ENCODE measurements around the gene RSU1. TPM values are rescaled to one million over a fixed set of nuclear protein-coding genes. Genes with fewer than 3 reads are reported as not detected.
"Not testable (repeated sequence)": the region's sequence is repeated elsewhere in the genome, so short reads cannot be mapped to it uniquely, and the experiment has no call there.

RSU1 gene
- total RNA-seq, 1 donor from 2014 or later: 25.0 TPM

DNA sequence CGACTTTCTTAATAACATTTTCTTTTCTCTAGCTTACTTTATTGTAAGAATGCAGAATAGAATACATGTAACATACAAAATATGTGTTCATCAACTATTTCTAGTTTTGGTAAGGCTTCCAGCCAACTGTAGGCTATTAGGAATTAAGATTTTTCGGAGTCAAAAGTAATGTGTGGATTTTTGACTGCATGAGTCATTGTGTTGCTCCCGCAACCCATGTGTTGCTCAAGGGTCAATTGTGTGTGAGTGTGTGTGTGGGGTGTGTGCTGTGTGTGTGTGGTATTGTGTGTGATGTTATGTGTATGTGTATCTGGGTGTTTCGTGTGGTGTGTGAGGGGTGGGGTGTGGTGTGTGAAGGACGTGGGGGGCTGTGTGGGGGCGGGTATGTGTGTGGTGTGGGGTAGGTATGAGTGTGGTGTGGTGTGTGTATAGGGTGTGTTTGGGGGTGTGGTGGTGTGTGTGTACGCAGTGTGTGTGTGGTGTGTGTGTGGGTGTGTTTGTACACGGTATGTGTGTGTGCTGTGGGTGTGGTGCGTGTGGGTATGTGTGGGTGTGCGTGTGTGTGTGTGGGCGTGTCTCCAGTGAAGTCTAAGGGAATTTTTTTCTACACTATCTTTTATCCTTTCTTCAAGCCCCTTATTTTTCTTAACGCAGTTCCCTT is 60.5 kb downstream of the RSU1 start:
- peaks cover 1% of the 10 kb centered on the region for H3K36me3 ChIP-seq (ENCODE audit: control insufficient read depth, insufficient read depth, low read length)
- H3K27me3 ChIP-seq (ENCODE audit: control insufficient read depth, insufficient read depth, low read length): no peaks in the 10 kb centered on the region
- DNase-seq (ENCODE audit: low read depth) (no peak), FAIRE-seq (no peak)
- no peak overlapping the region for H3K4me3 ChIP-seq (ENCODE audit: low read depth, low read length)
- TF ChIP-seq, protein P1, sequence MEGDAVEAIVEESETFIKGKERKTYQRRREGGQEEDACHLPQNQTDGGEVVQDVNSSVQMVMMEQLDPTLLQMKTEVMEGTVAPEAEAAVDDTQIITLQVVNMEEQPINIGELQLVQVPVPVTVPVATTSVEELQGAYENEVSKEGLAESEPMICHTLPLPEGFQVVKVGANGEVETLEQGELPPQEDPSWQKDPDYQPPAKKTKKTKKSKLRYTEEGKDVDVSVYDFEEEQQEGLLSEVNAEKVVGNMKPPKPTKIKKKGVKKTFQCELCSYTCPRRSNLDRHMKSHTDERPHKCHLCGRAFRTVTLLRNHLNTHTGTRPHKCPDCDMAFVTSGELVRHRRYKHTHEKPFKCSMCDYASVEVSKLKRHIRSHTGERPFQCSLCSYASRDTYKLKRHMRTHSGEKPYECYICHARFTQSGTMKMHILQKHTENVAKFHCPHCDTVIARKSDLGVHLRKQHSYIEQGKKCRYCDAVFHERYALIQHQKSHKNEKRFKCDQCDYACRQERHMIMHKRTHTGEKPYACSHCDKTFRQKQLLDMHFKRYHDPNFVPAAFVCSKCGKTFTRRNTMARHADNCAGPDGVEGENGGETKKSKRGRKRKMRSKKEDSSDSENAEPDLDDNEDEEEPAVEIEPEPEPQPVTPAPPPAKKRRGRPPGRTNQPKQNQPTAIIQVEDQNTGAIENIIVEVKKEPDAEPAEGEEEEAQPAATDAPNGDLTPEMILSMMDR (IDR thresholded peaks at IDR 0.05; ENCODE audit: insufficient read depth, low read length, severe bottlenecking): no peak

DNA sequence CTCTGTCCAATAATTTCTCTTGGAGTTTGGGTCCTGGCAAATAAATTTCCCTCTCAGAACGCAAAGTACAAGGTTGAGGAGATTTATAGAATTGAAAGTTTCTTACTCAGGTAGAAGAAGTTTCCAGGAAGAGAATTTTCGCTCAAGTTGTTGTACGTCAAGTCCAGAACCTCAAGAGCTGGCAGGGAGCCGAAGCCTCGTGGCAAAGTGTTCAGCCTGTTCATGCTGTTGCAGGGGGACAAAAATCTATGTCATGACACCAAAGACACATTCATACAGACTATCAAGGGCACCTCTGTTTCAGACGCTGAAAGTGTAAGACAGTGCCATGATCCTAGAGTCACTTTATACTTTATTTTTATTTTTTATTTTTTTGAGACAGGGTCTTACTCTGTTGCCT is 62.5 kb downstream of the RSU1 start:
- H3K4me3 ChIP-seq (ENCODE audit: low read depth, low read length): no peak overlapping the region
- TF ChIP-seq, protein P1 (IDR thresholded peaks at IDR 0.05; ENCODE audit: insufficient read depth, low read length, severe bottlenecking): no peak
- FAIRE-seq (no peak), DNase-seq (ENCODE audit: low read depth) (no peak)
- no peaks in the 10 kb centered on the region for H3K27me3 ChIP-seq (ENCODE audit: control insufficient read depth, insufficient read depth, low read length)
- peaks cover 7% of the 10 kb centered on the region for H3K36me3 ChIP-seq (ENCODE audit: control insufficient read depth, insufficient read depth, low read length)

DNA sequence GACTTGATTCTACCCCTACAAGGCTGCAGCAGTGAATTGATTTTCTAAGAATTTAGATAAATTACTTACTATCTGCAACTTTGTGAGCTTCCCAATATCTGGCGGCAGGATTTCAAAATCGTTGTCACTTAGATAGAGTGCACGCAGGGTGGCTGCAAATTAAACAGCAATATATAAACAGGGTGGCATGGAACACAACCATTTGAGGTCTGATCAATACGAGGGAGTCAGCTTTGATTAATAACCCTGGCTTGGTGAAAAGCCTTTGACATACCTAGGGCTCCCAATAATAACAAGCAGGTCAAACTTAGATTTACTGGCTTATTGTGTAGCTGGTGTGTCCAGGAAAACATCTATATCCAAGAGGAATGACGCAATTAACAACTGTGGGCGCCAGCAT is 64.4 kb downstream of the RSU1 start:
- H3K36me3 ChIP-seq (ENCODE audit: control insufficient read depth, insufficient read depth, low read length); H3K4me3 ChIP-seq (ENCODE audit: low read depth, low read length); H3K27me3 ChIP-seq (ENCODE audit: control insufficient read depth, insufficient read depth, low read length); FAIRE-seq; DNase-seq (ENCODE audit: low read depth): not testable (repeated sequence)

DNA sequence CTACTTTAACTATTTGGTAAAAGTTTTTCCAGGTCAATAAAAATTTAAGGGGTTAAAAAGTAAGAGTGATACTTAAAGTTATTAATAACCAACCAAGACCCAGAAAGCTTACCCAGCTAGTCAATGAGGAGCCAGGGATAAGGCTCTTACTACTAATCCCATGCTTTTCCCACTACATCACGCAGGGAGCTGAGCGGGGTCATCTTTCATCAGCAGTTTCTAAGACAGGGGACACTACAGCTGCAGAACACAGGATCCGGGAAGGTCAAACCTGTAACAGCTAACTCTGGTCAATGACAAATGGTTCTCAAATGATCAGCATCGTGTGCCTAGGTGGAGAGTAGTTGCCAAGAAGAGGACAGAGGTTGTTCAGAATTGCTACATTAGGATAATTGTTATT is 65.1 kb downstream of the RSU1 start:
- peaks cover 6% of the 10 kb centered on the region for H3K36me3 ChIP-seq (ENCODE audit: control insufficient read depth, insufficient read depth, low read length)
- TF ChIP-seq, protein P1 (IDR thresholded peaks at IDR 0.05; ENCODE audit: insufficient read depth, low read length, severe bottlenecking): no peak
- no peak for FAIRE-seq
- DNase-seq (ENCODE audit: low read depth): no peak
- no peaks in the 10 kb centered on the region for H3K27me3 ChIP-seq (ENCODE audit: control insufficient read depth, insufficient read depth, low read length)
- no peak overlapping the region for H3K4me3 ChIP-seq (ENCODE audit: low read depth, low read length)

DNA sequence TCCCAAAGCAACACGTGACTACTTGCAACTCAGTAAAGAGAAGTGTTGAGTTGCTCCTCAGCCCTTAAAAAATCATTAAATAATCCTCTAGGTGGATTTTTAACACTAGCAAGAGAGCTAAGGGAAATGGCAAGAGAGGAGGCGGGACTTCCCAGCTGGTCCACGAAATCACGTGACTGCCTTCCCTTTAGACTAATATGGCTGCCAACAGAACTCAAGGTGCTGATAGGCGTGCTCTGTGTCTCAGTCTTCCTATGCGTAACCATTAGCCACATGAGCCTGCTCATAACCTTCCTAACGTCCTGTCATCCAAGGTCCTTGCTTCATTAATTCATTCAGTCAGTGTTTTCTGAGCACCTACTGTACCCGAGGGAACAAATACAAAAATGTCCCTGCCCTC is 66.0 kb downstream of the RSU1 start:
- no peak for DNase-seq (ENCODE audit: low read depth)
- Histone ChIP-seq H3K36me3 (ENCODE audit: control insufficient read depth, insufficient read depth, low read length) (peaks cover 6% of the 10 kb centered on the region), H3K27me3 (ENCODE audit: control insufficient read depth, insufficient read depth, low read length) (no peaks in the 10 kb centered on the region), H3K4me3 (ENCODE audit: low read depth, low read length) (no peak overlapping the region)
- no peak for FAIRE-seq
- TF ChIP-seq, protein P1 (IDR thresholded peaks at IDR 0.05; ENCODE audit: insufficient read depth, low read length, severe bottlenecking): no peak

DNA sequence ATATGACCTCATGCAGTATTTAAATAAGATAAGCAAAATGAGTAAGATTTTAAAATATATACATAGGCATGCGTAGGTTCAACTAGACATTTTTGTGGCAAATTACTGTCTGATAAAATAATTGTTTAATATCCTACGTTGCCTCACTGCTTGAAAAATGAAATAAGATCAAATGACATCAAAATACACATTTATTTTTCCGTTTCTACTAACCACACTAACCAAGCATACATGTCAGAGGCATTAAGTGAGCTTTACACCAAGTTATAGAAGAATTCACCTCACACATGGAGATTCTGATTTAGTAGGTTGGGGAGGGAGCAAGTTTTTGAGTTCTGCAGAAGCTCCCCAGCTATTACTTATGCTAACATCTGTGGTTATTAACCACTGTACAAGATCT is 66.8 kb downstream of the RSU1 start:
- no peak for DNase-seq (ENCODE audit: low read depth)
- H3K4me3 ChIP-seq (ENCODE audit: low read depth, low read length): no peak overlapping the region
- no peaks in the 10 kb centered on the region for H3K27me3 ChIP-seq (ENCODE audit: control insufficient read depth, insufficient read depth, low read length)
- FAIRE-seq: no peak
- TF ChIP-seq, protein P1 (IDR thresholded peaks at IDR 0.05; ENCODE audit: insufficient read depth, low read length, severe bottlenecking): no peak
- H3K36me3 ChIP-seq (ENCODE audit: control insufficient read depth, insufficient read depth, low read length): peaks cover 6% of the 10 kb centered on the region

All from bronchial epithelial cell (primary cell).